ENCODE data around the gene TMEM74B.

TMEM74B gene

DNA sequence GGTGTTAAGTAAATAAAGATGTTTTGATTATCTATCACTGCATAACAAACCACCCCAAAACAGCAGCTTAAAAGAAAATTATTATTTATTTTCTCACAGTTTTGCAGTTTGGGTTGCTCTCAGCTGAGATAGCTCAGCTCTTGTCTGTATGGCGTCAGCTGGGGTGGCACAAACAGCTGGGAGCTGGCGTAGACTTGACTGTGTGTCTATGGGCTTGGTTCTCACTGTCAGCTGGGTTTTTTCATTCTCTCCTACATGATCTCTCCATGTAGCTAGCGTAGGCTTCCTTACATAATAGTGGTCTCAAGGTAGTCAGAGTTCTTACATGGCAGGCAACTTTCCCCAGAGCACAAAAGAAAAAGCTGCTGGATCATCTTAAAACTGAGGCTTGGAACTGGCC is 6.5 kb upstream of the TMEM74B start:
- TF ChIP-seq, protein P1, sequence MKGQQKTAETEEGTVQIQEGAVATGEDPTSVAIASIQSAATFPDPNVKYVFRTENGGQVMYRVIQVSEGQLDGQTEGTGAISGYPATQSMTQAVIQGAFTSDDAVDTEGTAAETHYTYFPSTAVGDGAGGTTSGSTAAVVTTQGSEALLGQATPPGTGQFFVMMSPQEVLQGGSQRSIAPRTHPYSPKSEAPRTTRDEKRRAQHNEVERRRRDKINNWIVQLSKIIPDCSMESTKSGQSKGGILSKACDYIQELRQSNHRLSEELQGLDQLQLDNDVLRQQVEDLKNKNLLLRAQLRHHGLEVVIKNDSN (IDR thresholded peaks at IDR 0.05), result no peak
- TF ChIP-seq EGR1 (IDR thresholded peaks at IDR 0.05), result no peak
- TF ChIP-seq, protein P2, sequence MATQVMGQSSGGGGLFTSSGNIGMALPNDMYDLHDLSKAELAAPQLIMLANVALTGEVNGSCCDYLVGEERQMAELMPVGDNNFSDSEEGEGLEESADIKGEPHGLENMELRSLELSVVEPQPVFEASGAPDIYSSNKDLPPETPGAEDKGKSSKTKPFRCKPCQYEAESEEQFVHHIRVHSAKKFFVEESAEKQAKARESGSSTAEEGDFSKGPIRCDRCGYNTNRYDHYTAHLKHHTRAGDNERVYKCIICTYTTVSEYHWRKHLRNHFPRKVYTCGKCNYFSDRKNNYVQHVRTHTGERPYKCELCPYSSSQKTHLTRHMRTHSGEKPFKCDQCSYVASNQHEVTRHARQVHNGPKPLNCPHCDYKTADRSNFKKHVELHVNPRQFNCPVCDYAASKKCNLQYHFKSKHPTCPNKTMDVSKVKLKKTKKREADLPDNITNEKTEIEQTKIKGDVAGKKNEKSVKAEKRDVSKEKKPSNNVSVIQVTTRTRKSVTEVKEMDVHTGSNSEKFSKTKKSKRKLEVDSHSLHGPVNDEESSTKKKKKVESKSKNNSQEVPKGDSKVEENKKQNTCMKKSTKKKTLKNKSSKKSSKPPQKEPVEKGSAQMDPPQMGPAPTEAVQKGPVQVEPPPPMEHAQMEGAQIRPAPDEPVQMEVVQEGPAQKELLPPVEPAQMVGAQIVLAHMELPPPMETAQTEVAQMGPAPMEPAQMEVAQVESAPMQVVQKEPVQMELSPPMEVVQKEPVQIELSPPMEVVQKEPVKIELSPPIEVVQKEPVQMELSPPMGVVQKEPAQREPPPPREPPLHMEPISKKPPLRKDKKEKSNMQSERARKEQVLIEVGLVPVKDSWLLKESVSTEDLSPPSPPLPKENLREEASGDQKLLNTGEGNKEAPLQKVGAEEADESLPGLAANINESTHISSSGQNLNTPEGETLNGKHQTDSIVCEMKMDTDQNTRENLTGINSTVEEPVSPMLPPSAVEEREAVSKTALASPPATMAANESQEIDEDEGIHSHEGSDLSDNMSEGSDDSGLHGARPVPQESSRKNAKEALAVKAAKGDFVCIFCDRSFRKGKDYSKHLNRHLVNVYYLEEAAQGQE (IDR thresholded peaks at IDR 0.05; ENCODE audit: low read depth), result no peak
- TF ChIP-seq, protein P3, sequence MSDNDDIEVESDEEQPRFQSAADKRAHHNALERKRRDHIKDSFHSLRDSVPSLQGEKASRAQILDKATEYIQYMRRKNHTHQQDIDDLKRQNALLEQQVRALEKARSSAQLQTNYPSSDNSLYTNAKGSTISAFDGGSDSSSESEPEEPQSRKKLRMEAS (IDR thresholded peaks at IDR 0.05), result no peak
- TF ChIP-seq FOXM1 (IDR thresholded peaks at IDR 0.05; ENCODE audit: borderline replicate concordance, low read depth), result no peak
- no peak for TF ChIP-seq TCF12 (IDR thresholded peaks at IDR 0.05; ENCODE audit: low read depth)
- TF ChIP-seq CEBPB (IDR thresholded peaks at IDR 0.05), result no peak
- TF ChIP-seq CREB1 (IDR thresholded peaks at IDR 0.05; ENCODE audit: low read depth), result no peak
- no peak for TF ChIP-seq TAF1 (IDR thresholded peaks at IDR 0.05; ENCODE audit: low read depth)
- no peak for TF ChIP-seq RAD21 (IDR thresholded peaks at IDR 0.05; ENCODE audit: low read depth)
- TF ChIP-seq NFIC (IDR thresholded peaks at IDR 0.05), result no peak
- TF ChIP-seq TEAD4 (IDR thresholded peaks at IDR 0.05), result no peak

DNA sequence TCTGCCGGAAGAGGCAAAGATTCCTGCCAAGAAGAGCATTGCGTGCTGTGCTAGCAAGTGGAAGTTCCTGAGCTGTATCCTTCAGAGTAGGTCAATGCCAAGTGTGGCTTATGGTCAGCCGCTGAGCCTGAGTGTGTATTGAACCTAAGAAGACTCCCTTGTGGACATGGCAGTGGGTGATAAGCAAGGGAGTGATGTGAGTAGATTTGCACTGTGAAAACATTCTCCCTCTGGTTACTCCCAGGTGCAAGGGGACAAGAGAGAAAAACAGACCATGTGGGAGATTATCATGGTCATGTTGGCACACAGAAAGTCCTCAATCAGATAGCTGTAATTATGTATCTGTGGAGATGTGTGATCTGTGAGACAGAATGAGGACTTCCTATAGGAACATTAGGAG is 6.1 kb upstream of the TMEM74B start:
- TF ChIP-seq, protein P3 (IDR thresholded peaks at IDR 0.05), result no peak
- TF ChIP-seq TCF12 (IDR thresholded peaks at IDR 0.05; ENCODE audit: low read depth), result no peak
- TF ChIP-seq CREB1 (IDR thresholded peaks at IDR 0.05; ENCODE audit: low read depth), result no peak
- no peak for TF ChIP-seq YY1 (IDR thresholded peaks at IDR 0.05; ENCODE audit: low read depth)
- TF ChIP-seq, protein P2 (IDR thresholded peaks at IDR 0.05; ENCODE audit: low read depth), result no peak
- TF ChIP-seq EGR1 (IDR thresholded peaks at IDR 0.05), result no peak
- no peak for TF ChIP-seq TEAD4 (IDR thresholded peaks at IDR 0.05)
- no peak for TF ChIP-seq RAD21 (IDR thresholded peaks at IDR 0.05; ENCODE audit: low read depth)
- TF ChIP-seq ZBTB7A (IDR thresholded peaks at IDR 0.05; ENCODE audit: low read depth), result no peak
- TF ChIP-seq, protein P1 (IDR thresholded peaks at IDR 0.05), result no peak
- TF ChIP-seq EP300 (IDR thresholded peaks at IDR 0.05; ENCODE audit: borderline replicate concordance), result no peak
- no peak for TF ChIP-seq FOXM1 (IDR thresholded peaks at IDR 0.05; ENCODE audit: borderline replicate concordance, low read depth)
- no peak for TF ChIP-seq NFIC (IDR thresholded peaks at IDR 0.05)
- TF ChIP-seq CEBPB (IDR thresholded peaks at IDR 0.05), result no peak
- no peak for TF ChIP-seq TAF1 (IDR thresholded peaks at IDR 0.05; ENCODE audit: low read depth)

DNA sequence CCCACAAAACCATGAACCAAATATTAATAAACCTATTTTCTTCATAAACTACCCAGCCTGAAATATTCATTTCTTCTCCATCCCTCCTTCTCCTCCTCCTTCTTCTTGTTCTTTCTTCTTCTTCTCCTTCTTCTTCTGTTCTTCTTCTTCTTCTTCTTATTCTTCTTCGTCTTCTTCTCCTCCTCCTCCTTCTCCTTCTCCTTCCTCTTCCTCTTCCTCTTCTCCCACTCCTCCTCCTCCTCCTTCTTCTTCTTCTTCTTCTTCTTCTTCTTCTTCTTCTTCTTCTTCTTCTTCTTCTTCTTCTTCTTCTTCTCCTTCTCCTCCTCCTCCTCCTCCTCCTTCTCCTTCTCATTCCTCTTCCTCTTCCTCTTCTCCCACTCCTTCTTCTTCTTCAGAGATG is 5.0 kb upstream of the TMEM74B start:
- no peak for TF ChIP-seq TAF1 (IDR thresholded peaks at IDR 0.05; ENCODE audit: low read depth)
- TF ChIP-seq EGR1 (IDR thresholded peaks at IDR 0.05), result no peak
- no peak for TF ChIP-seq CEBPB (IDR thresholded peaks at IDR 0.05)
- no peak for TF ChIP-seq FOXM1 (IDR thresholded peaks at IDR 0.05; ENCODE audit: borderline replicate concordance, low read depth)
- TF ChIP-seq, protein P1 (IDR thresholded peaks at IDR 0.05), result no peak

DNA sequence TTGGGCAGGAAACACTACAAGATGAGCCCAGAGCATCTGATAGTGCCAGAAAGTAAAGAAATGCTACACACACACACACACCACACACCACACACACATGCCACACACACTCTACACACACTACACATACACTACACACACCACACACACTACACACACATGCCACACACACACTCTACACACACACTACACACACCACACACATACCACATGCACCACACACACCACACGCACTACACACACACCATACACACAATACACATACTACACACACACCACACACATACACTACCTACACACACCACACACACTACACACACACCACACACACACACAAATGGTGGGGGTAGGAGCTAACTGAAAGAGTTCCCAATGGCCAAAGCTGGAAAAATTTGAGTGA is 3.6 kb upstream of the TMEM74B start:
- TF ChIP-seq, protein P2 (IDR thresholded peaks at IDR 0.05; ENCODE audit: low read depth), result no peak
- no peak for TF ChIP-seq TEAD4 (IDR thresholded peaks at IDR 0.05)
- no peak for TF ChIP-seq FOXM1 (IDR thresholded peaks at IDR 0.05; ENCODE audit: borderline replicate concordance, low read depth)
- no peak for TF ChIP-seq EP300 (IDR thresholded peaks at IDR 0.05; ENCODE audit: borderline replicate concordance)
- TF ChIP-seq NFIC (IDR thresholded peaks at IDR 0.05), result no peak
- TF ChIP-seq EGR1 (IDR thresholded peaks at IDR 0.05), result no peak
- TF ChIP-seq TAF1 (IDR thresholded peaks at IDR 0.05; ENCODE audit: low read depth), result no peak
- no peak for TF ChIP-seq CREB1 (IDR thresholded peaks at IDR 0.05; ENCODE audit: low read depth)
- TF ChIP-seq RAD21 (IDR thresholded peaks at IDR 0.05; ENCODE audit: low read depth), result no peak
- TF ChIP-seq, protein P3 (IDR thresholded peaks at IDR 0.05), result no peak

Data from Ishikawa (cell line).